Endodermal cell (in vitro differentiated cells): ENCODE results near the gene SNRPA1. TPM values are rescaled to one million over a fixed set of nuclear protein-coding genes. Genes with fewer than 3 reads are reported as not detected.
A peak's percentile ranks its signal among the peaks of the same experiment; 100 is the strongest.

Experiments used
- DNase-seq: peaks from one replicate; pipeline ENCODE4 v3.0.0-alpha.2; 2017
- H3K27ac ChIP-seq: 2 replicates; pipeline ENCODE4 v1.5.1; 2013; ENCODE audit warnings: mild to moderate bottlenecking, low read depth, low read length, moderate library complexity
- H3K27me3 ChIP-seq: 2 replicates; pipeline ENCODE4 v1.6.1; 2013; ENCODE audit warnings: mild to moderate bottlenecking, low read length, moderate library complexity; ENCODE audit not compliant: insufficient read depth, control insufficient read depth, poor library complexity, severe bottlenecking
- H3K36me3 ChIP-seq: 2 replicates; pipeline ENCODE4 v1.7.0; 2013; ENCODE audit warnings: mild to moderate bottlenecking, low read length, moderate library complexity; ENCODE audit not compliant: control insufficient read depth, insufficient read depth
- H3K4me1 ChIP-seq: one replicate; pipeline ENCODE4 v1.7.0; 2013; ENCODE audit warnings: low read length; ENCODE audit not compliant: control insufficient read depth, insufficient read depth
- H3K4me3 ChIP-seq: 2 replicates; pipeline ENCODE4 v1.5.1; 2013; ENCODE audit warnings: mild to moderate bottlenecking, low read length, moderate library complexity
- H3K9ac ChIP-seq: 2 replicates; pipeline ENCODE4 v1.6.1; 2013; ENCODE audit warnings: mild to moderate bottlenecking, low read length, moderate library complexity; ENCODE audit not compliant: poor library complexity, severe bottlenecking; ENCODE audit errors: extremely low read depth
- H3K9me3 ChIP-seq: 2 replicates; pipeline ENCODE4 v1.6.1; 2013; ENCODE audit warnings: mild to moderate bottlenecking, low read length, moderate library complexity; ENCODE audit not compliant: control insufficient read depth
- H3K27ac Mint-ChIP-seq: 2 replicates; pipeline ENCODE4 v1.8.0; 2020; ENCODE audit warnings: mixed read lengths
- H3K27me3 Mint-ChIP-seq: 2 replicates; pipeline ENCODE4 v1.8.0; 2021; ENCODE audit warnings: mild to moderate bottlenecking, mixed read lengths; ENCODE audit not compliant: insufficient read depth
- H3K36me3 Mint-ChIP-seq: 2 replicates; pipeline ENCODE4 v1.8.0; 2020; ENCODE audit warnings: low read depth, mixed read lengths
- H3K4me1 Mint-ChIP-seq: 2 replicates; pipeline ENCODE4 v1.8.0; 2020; ENCODE audit warnings: mixed read lengths
- H3K4me3 Mint-ChIP-seq: 2 replicates; pipeline ENCODE4 v1.8.0; 2020; ENCODE audit warnings: mild to moderate bottlenecking, moderate library complexity, mixed read lengths
- H3K9me3 Mint-ChIP-seq: 2 replicates; pipeline ENCODE4 v1.8.0; 2020; ENCODE audit warnings: mild to moderate bottlenecking, mixed read lengths
- WGBS, 2 experiments: methylation state at CpG; one replicate each; pipeline versions ENCODE4 v1.1.5 to v1.1.7; 2013; ENCODE audit warnings: missing lambda C conversion rate in 2 of 2, mixed read lengths in 1 of 2; ENCODE audit not compliant: insufficient coverage in 1 of 2, insufficient read length in 1 of 2; 5-methylcytosine and 5-hydroxymethylcytosine counted together
- total RNA-seq, 2 donors: library from RNA; stranded (reverse); fragmentation: NEBNext Ultra II Directional in 1 of 2; extraction: Animal tissue kit (Norgen Biotek cat#: 25700) in 1 of 2; gene quantifications; 2 replicates in 1 of 2; 3 replicates in 1 of 2; pipeline ENCODE4 v1.2.1, GENCODE V29; 2021
- TF ChIP-seq, protein P1 (sequence below): fragments of 200-600 bp; sonication (generic); conservative IDR thresholded peaks from 2 replicates; pipeline ENCODE4 v1.5.0; 2021; ENCODE audit warnings: antibody characterized with exemption, mild to moderate bottlenecking

Gene SNRPA1
- total RNA-seq, 2 donors from 2014 or later = 111 to 140 TPM

DNA sequence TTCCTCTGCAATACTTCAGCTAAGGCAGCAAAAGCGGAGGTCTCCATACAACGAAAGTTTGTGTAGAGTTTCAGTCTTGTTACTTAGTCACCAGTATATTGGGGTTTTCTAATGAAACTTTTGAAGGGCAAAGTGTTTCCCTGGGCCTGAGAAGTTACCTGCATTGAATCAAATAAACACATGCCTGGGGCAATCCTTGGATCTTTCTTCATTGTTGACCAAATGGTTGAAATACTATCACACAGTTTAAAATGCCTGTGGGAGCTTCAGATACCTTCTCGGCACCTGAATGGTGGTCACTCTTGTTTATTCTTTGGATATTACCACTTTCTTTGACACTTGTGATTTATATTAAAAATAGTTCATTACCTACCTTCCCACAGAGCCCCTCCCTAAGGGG, 42.2 kb downstream of the SNRPA1 start:
- Histone ChIP-seq H3K4me1 (no peaks in the 10 kb centered on the region), H3K9me3 (no peaks in the 10 kb centered on the region), H3K36me3 (peaks cover 5% of the 10 kb centered on the region), H3K27me3 (no peaks in the 10 kb centered on the region), H3K9ac (no peak overlapping the region), H3K4me3 (peak overlapping the region; percentile 80), H3K27ac (no peak overlapping the region)
- TF ChIP-seq, protein P1, sequence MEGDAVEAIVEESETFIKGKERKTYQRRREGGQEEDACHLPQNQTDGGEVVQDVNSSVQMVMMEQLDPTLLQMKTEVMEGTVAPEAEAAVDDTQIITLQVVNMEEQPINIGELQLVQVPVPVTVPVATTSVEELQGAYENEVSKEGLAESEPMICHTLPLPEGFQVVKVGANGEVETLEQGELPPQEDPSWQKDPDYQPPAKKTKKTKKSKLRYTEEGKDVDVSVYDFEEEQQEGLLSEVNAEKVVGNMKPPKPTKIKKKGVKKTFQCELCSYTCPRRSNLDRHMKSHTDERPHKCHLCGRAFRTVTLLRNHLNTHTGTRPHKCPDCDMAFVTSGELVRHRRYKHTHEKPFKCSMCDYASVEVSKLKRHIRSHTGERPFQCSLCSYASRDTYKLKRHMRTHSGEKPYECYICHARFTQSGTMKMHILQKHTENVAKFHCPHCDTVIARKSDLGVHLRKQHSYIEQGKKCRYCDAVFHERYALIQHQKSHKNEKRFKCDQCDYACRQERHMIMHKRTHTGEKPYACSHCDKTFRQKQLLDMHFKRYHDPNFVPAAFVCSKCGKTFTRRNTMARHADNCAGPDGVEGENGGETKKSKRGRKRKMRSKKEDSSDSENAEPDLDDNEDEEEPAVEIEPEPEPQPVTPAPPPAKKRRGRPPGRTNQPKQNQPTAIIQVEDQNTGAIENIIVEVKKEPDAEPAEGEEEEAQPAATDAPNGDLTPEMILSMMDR = no peak
- H3K36me3 Mint-ChIP-seq = peaks cover 2% of the 10 kb centered on the region
- no peak overlapping the region for H3K27ac Mint-ChIP-seq
- peaks cover 17% of the 10 kb centered on the region for H3K4me1 Mint-ChIP-seq
- no peaks in the 10 kb centered on the region for H3K27me3 Mint-ChIP-seq
- no peaks in the 10 kb centered on the region for H3K9me3 Mint-ChIP-seq
- peak overlapping the region; percentile 73 for H3K4me3 Mint-ChIP-seq
- WGBS, 2 experiments = 72 to 86% methylated on average over 2 to 3 of the region's 3 CpGs
- DNase-seq = no peak

DNA sequence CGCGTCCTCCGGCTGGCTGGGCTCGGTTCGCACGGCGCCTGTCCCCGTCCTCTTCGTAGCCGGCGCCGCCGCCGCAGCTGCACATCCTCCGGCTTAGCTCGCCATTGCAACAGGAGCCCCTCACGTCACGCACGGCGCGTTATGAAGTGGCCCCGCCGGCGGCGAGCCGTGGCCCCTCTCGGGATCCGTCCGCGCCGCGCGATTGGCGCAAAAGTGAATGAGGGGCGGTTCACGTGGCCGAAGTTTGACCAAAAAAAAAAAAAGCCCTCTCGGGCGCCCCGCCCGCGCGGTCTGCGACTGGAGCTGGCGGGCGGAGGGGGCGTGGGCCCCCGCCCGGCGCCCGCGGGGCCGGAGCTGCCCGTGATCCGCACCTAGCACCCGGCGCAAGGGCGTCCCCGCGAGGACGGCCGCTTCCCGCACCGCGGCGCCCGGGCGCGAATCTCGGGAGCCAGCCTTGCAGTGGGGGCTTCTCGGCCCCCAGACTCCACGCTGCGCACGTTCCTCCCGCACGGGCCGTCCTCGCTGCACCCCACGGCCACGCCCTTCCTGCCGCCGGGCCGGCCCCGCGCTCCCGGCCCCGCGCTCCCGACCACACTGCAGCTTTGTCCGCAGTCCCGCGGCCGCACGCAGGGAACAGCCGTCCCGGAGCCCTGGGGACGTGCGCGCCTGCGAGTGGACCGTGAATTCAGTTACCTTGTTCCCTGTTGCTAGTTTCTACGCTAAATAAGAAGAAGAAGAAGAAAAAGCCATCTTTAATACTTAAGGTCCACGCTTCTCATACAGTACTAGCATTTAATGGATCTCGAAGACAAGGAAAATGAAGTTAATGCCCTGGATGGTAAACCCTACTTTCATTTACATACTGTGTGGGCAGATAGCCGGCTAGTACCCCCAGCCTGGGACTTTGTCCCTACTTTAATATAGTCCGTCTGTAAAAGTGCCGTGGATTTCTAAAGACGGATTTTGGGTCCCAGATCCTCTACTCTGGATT, 42.9 kb downstream of the SNRPA1 start, which contains the start of gene CHSY1:
TSS of gene CHSY1 (minus strand) at position 219 of the 991 bp plus-strand sequence. CDS start 592 bp downstream, outside the sequence.
- TF ChIP-seq, protein P1 = peak; percentile 17

DNA sequence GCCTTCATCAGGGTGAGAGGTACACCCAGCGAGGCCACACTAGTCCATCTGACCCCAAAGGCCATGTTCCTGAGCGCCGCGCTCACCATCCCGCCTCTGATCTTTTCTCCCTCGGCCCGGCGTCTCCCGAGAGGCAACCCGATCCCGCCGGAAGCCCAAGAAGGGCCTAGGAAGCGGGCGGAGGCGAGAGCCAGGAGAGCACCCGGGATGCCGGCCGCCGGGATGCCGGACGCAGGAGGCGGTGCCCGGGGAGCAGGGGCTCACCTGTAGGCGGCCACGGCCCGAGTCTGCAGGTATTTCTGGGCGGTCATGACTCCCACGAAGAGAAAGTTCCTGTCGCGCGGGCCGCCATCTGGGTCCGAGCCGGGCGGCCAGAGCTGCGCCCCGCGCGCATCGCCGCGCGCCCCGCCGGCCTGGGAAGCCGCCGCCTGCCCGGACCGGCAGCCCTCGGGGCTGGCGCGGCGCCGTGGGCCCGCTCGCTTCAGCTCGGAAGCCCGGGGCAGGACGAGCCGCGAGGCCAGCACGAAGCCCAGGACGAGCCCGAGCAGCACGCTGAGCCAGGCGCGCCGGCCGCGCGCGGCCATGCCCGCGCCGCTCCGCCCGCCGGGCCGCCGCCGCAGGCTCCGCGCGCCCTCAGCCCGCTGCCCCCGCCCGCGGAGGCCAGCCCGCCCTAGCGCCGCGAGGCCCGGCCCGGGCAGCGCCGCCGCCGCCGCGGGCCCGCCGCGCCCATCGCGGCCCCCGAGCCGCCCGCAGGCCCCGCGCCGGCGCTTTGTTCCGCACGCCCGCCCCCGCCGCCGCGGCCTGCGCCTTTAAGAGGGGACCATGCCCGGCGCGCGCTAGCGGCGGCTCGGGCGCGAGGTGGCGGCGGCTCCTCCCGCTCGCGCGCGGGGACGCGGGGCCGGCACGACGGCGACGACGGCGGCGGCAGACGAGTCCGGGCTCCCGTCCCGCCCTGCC, 43.9 kb downstream of the SNRPA1 start:
- Mint-ChIP-seq H3K27ac (peak overlapping the region; percentile 72), H3K9me3 (no peaks in the 10 kb centered on the region), H3K4me1 (peaks cover 24% of the 10 kb centered on the region), H3K4me3 (peak overlapping the region; percentile 85), H3K36me3 (peaks cover 2% of the 10 kb centered on the region), H3K27me3 (no peaks in the 10 kb centered on the region)
- DNase-seq = peak; percentile 81
- TF ChIP-seq, protein P1 = no peak
- Histone ChIP-seq H3K4me3 (peak overlapping the region; percentile 93), H3K9ac (peak overlapping the region; percentile 53), H3K36me3 (peaks cover 17% of the 10 kb centered on the region), H3K4me1 (no peaks in the 10 kb centered on the region), H3K27ac (no peak overlapping the region), H3K27me3 (no peaks in the 10 kb centered on the region), H3K9me3 (no peaks in the 10 kb centered on the region)
- WGBS, 2 experiments = 0% methylated on average over 25 to 150 of the region's 150 CpGs

More for the DNA sequence above, 42.9 kb downstream of the SNRPA1 start, which contains the start of gene CHSY1:
- DNase-seq = peak; percentile 85
- peaks cover 19% of the 10 kb centered on the region for H3K4me1 Mint-ChIP-seq
- Histone ChIP-seq H3K27me3 (no peaks in the 10 kb centered on the region), H3K4me1 (no peaks in the 10 kb centered on the region), H3K36me3 (peaks cover 11% of the 10 kb centered on the region), H3K9ac (peak within 1 kb of the TSS; percentile 53), H3K27ac (no peak within 1 kb of the TSS), H3K9me3 (no peaks in the 10 kb centered on the region), H3K4me3 (peak within 1 kb of the TSS; percentile 93)
- H3K4me3 Mint-ChIP-seq = peak within 1 kb of the TSS; percentile 85
- no peaks in the 10 kb centered on the region for H3K27me3 Mint-ChIP-seq
- 3 to 4% methylated on average over 26 to 108 of the region's 108 CpGs for WGBS, 2 experiments
- peak within 1 kb of the TSS; percentile 52 for H3K27ac Mint-ChIP-seq
- no peaks in the 10 kb centered on the region for H3K9me3 Mint-ChIP-seq
- H3K36me3 Mint-ChIP-seq = peaks cover 2% of the 10 kb centered on the region
